GM12872 (cell line): ENCODE data around the gene TOX3.

Experiments used
- CTCF ChIP-seq: IDR thresholded peaks from 3 replicates; pipeline ENCODE4 v1.5.1; 2011; ENCODE audit warnings: low read depth, mild to moderate bottlenecking, low read length, moderate library complexity; ENCODE audit not compliant: insufficient read depth

The TOX3 gene

GRCh38 chr16:52408191-52408845, 138.6 kb downstream of the TOX3 start:
- TF ChIP-seq CTCF, result no peak

GRCh38 chr16:52407778-52408177, 139.2 kb downstream of the TOX3 start:
- no peak for TF ChIP-seq CTCF

- TF ChIP-seq CTCF, result no peak
Measured at GRCh38 chr16:52405441-52405840, 141.5 kb downstream of the TOX3 start.

GRCh38 chr16:52404546-52404945, 142.4 kb downstream of the TOX3 start:
- no peak for TF ChIP-seq CTCF

GRCh38 chr16:52399116-52399515, 147.8 kb downstream of the TOX3 start:
- TF ChIP-seq CTCF, result no peak

- TF ChIP-seq CTCF, result no peak
Measured at GRCh38 chr16:52398491-52398960, 148.4 kb downstream of the TOX3 start.

- TF ChIP-seq CTCF, result no peak
Measured at GRCh38 chr16:52398021-52398420, 148.9 kb downstream of the TOX3 start.
